ENCODE results near the gene CCL13. TPM values are rescaled to one million over a fixed set of nuclear protein-coding genes. Genes with fewer than 3 reads are reported as not detected.

The CCL13 gene
- total and polyA plus RNA-seq, 10 of the 15 experiments (the other 5 are each of a cell fraction or from before 2014, with no cell fraction given), result not detected

DNA sequence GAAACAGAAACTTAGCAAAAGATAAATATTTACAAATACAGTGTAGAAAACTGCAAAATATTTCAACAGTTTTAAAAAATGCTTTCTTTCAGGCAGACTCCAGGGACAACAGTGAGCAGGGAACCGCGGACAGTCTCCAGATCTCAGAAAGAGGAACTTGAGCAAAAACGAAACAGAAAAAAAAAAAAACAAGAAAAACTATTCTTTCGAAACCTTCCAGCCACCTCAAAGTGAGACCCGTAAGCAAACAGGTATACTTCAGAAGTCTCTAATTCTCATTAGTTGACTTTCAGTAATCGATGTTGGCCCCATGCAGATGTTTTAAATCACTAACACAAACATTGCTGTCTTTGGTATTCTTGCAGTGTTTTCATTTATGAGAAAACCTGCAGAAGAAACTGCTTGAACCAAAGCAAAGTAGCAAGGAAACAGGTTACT is 22.4 kb downstream of the CCL13 start (continued):
- TF ChIP-seq ETV6 (conservative IDR thresholded peaks at IDR 0.05 in 1 of 2, IDR thresholded peaks at IDR 0.05 in 1 of 2; ENCODE audit: borderline replicate concordance in 1 of 2, low read depth in 1 of 2) (peak in 1 of 2 experiments; percentile 86; a peak in 2 of 4 replicates), SUZ12 (IDR thresholded peaks at IDR 0.05; ENCODE audit: unreplicated experiment) (no peak), GATAD2B (conservative IDR thresholded peaks at IDR 0.05; ENCODE audit: low read depth) (0 out of 2 replicates have a peak, but pooled peaks have one; percentile 24), RCOR1 (conservative IDR thresholded peaks at IDR 0.05; ENCODE audit: low read depth, low read length) (peak; percentile 89; the same call in 1 of the 2 replicates), MEF2A (IDR thresholded peaks at IDR 0.05; ENCODE audit: insufficient read depth, low read depth, low read length) (peak; percentile 36; the same call in 1 of the 2 replicates), TCF7 (IDR thresholded peaks at IDR 0.05; ENCODE audit: borderline replicate concordance) (peak; percentile 33; the same call in 1 of the 2 replicates), FOS (IDR thresholded peaks at IDR 0.05; ENCODE audit: borderline replicate concordance, extremely low read depth, insufficient read length) (no peak), WRNIP1 (IDR thresholded peaks at IDR 0.05; ENCODE audit: borderline replicate concordance, low read depth, low read length) (no peak), ZZZ3 (IDR thresholded peaks at IDR 0.05; ENCODE audit: control insufficient read depth, insufficient read length, low read depth) (no peak), MTA2 (IDR thresholded peaks at IDR 0.05; ENCODE audit: low read depth) (peak; percentile 96), GABPA (IDR thresholded peaks at IDR 0.05; ENCODE audit: low read depth) (no peak), TBL1XR1 (IDR thresholded peaks at IDR 0.05; ENCODE audit: low read depth, low read length) (0 out of 2 replicates have a peak, but pooled peaks have one; percentile 19), YBX1 (IDR thresholded peaks at IDR 0.05) (no peak), SUPT20H (IDR thresholded peaks at IDR 0.05; ENCODE audit: borderline replicate concordance, control insufficient read depth, low read depth, low read length) (no peak), NR2C1 (IDR thresholded peaks at IDR 0.05) (no peak), CBX5 (IDR thresholded peaks at IDR 0.05; ENCODE audit: low read depth) (no peak), RAD51 (IDR thresholded peaks at IDR 0.05) (no peak), TCF3 (IDR thresholded peaks at IDR 0.05; ENCODE audit: borderline replicate concordance, insufficient read depth, low read depth, low read length) (peak; percentile 41; the same call in 1 of the 2 replicates), NR2F1 (conservative IDR thresholded peaks at IDR 0.05) (0 out of 2 replicates have a peak, but pooled peaks have one; percentile 37), RAD21 (IDR thresholded peaks at IDR 0.05; ENCODE audit: insufficient read depth, low read depth, low read length) (no peak), MYB (IDR thresholded peaks at IDR 0.05; ENCODE audit: borderline replicate concordance, low read depth, low read length) (no peak), ZSCAN29 (IDR thresholded peaks at IDR 0.05) (no peak), CHD4 (IDR thresholded peaks at IDR 0.05) (no peak)
- TF ChIP-seq, protein P1, sequence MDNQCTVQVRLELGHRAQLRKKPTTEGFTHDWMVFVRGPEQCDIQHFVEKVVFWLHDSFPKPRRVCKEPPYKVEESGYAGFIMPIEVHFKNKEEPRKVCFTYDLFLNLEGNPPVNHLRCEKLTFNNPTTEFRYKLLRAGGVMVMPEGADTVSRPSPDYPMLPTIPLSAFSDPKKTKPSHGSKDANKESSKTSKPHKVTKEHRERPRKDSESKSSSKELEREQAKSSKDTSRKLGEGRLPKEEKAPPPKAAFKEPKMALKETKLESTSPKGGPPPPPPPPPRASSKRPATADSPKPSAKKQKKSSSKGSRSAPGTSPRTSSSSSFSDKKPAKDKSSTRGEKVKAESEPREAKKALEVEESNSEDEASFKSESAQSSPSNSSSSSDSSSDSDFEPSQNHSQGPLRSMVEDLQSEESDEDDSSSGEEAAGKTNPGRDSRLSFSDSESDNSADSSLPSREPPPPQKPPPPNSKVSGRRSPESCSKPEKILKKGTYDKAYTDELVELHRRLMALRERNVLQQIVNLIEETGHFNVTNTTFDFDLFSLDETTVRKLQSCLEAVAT (IDR thresholded peaks at IDR 0.05), result 0 out of 2 replicates have a peak, but pooled peaks have one; percentile 36
- TF ChIP-seq, protein P2, sequence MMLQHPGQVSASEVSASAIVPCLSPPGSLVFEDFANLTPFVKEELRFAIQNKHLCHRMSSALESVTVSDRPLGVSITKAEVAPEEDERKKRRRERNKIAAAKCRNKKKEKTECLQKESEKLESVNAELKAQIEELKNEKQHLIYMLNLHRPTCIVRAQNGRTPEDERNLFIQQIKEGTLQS (IDR thresholded peaks at IDR 0.05; ENCODE audit: borderline replicate concordance, extremely low read depth, low read depth, low read length), result no peak
- TF ChIP-seq, protein P3, sequence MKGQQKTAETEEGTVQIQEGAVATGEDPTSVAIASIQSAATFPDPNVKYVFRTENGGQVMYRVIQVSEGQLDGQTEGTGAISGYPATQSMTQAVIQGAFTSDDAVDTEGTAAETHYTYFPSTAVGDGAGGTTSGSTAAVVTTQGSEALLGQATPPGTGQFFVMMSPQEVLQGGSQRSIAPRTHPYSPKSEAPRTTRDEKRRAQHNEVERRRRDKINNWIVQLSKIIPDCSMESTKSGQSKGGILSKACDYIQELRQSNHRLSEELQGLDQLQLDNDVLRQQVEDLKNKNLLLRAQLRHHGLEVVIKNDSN (IDR thresholded peaks at IDR 0.05; ENCODE audit: borderline replicate concordance, extremely low read length, insufficient read depth, low read depth, low read length), result no peak
- TF ChIP-seq, protein P4, sequence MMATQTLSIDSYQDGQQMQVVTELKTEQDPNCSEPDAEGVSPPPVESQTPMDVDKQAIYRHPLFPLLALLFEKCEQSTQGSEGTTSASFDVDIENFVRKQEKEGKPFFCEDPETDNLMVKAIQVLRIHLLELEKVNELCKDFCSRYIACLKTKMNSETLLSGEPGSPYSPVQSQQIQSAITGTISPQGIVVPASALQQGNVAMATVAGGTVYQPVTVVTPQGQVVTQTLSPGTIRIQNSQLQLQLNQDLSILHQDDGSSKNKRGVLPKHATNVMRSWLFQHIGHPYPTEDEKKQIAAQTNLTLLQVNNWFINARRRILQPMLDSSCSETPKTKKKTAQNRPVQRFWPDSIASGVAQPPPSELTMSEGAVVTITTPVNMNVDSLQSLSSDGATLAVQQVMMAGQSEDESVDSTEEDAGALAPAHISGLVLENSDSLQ (IDR thresholded peaks at IDR 0.05), result peak; percentile 28; the same call in 1 of the 2 replicates

Measured in GM12878 (cell line).